ENCODE results near the gene TMEM200A. TPM values are rescaled to one million over a fixed set of nuclear protein-coding genes. Genes with fewer than 3 reads are reported as not detected.

TMEM200A gene
- total RNA-seq, 1 experiment from 2014 or later, result 22.9 TPM

- Histone ChIP-seq H3K36me3 (ENCODE audit: control insufficient read depth in 1 of 2, insufficient read depth in 2 of 2, low read length in 2 of 2) (no peaks in the 10 kb centered on the region), H3K79me2 (ENCODE audit: insufficient read depth, low read length) (no peaks in the 10 kb centered on the region; the same call in 1 of the 2 replicates), H3K27me3 (ENCODE audit: insufficient read depth, low read length) (no peaks in the 10 kb centered on the region), H3K4me1 (ENCODE audit: control insufficient read depth in 1 of 2, insufficient read depth in 2 of 2, low read length in 2 of 2) (no peaks in the 10 kb centered on the region), H3K27ac (ENCODE audit: low read depth, low read length) (no peak overlapping the region), H2AFZ (ENCODE audit: low read depth, low read length, poor library complexity, severe bottlenecking) (no peak overlapping the region), H3K9me2 (ENCODE audit: insufficient read depth) (no peaks in the 10 kb centered on the region), H4K20me1 (ENCODE audit: insufficient read depth) (no peaks in the 10 kb centered on the region), H3K4me2 (ENCODE audit: low read length) (no peak overlapping the region), H3K4me3 (replicated peaks in 1 of 2; ENCODE audit: low read depth in 1 of 2, low read length in 2 of 2) (no peak overlapping the region), H3K9ac (ENCODE audit: low read length) (no peak overlapping the region), H3K9me3 (ENCODE audit: control insufficient read depth in 1 of 2, insufficient read depth in 1 of 2, low read depth in 1 of 2, low read length in 2 of 2) (no peaks in the 10 kb centered on the region)
- ChIA-PET POLR2A (no interaction called here), RAD21 (ENCODE audit: low non-redundant PET in 1 of 2, low total read pairs in 2 of 2, uncharacterized antibody in 2 of 2, unreplicated experiment in 2 of 2) (no interaction called here), CTCF (no interaction called here)
- ATAC-seq (no peak), DNase-seq (ENCODE audit: low read depth, low spot score) (no peak)
- no TSS peak for BruUV-seq (replicated peaks)
- intact Hi-C loops (cut with micrococcal nuclease), result no loop called here
- no peak for TF ChIP-seq SIN3A (IDR thresholded peaks at IDR 0.05; ENCODE audit: low read depth)
- TF ChIP-seq RAD21 (IDR thresholded peaks at IDR 0.05; ENCODE audit: low read depth), result no peak
- no peak for TF ChIP-seq JUND (IDR thresholded peaks at IDR 0.05)
- TF ChIP-seq CBX3 (IDR thresholded peaks at IDR 0.05; ENCODE audit: low read depth), result no peak
- TF ChIP-seq EZH2phosphoT487 (IDR thresholded peaks at IDR 0.05; ENCODE audit: borderline replicate concordance), result no peak
- TF ChIP-seq CTCF (IDR thresholded peaks at IDR 0.05 in 2 of 3, conservative IDR thresholded peaks at IDR 0.05 in 1 of 3; ENCODE audit: borderline replicate concordance in 1 of 3, insufficient read depth in 1 of 3, low read depth in 2 of 3, low read length in 2 of 3), result no peak
Observed at GRCh38 chr6:130395164-130395563, 29.3 kb downstream of the TMEM200A start.

DNA sequence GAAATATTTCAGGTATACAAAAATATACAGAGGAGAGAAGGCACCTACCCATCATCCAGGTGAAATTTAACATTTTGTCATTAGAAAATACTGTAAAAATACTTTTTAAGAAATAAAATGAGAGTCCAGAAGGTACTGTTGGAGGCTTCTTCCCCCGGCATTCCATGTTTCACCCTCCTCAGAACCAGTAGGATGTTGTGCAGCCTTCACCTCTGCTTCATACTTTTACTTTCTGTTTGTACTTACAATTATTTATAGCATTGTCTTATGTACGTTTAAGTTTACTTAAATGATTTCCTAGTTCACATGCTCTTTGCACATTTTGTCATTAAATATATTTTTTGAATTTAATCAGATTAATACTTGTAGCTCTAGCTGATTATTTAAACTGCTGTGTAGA is 30.9 kb downstream of the TMEM200A start:
- POLR2A ChIA-PET, result no interaction called here
- no peaks in the 10 kb centered on the region for H3K36me3 ChIP-seq (ENCODE audit: control insufficient read depth in 1 of 2, insufficient read depth in 2 of 2, low read length in 2 of 2)
- intact Hi-C loops (cut with micrococcal nuclease), result no loop called here
- no peaks in the 10 kb centered on the region for H3K4me1 ChIP-seq (ENCODE audit: control insufficient read depth in 1 of 2, insufficient read depth in 2 of 2, low read length in 2 of 2)
- no peaks in the 10 kb centered on the region for H3K27me3 ChIP-seq (ENCODE audit: insufficient read depth, low read length)
- RAD21 ChIA-PET (ENCODE audit: low non-redundant PET in 1 of 2, low total read pairs in 2 of 2, uncharacterized antibody in 2 of 2, unreplicated experiment in 2 of 2), result no interaction called here
- H3K79me2 ChIP-seq (ENCODE audit: insufficient read depth, low read length), result no peaks in the 10 kb centered on the region; the same call in 1 of the 2 replicates
- DNase-seq (ENCODE audit: low read depth, low spot score) (no peak), ATAC-seq (no peak)
- no peaks in the 10 kb centered on the region for H4K20me1 ChIP-seq (ENCODE audit: insufficient read depth)
- H3K4me2 ChIP-seq (ENCODE audit: low read length), result no peak overlapping the region
- CTCF ChIA-PET, result no interaction called here
- H3K9ac ChIP-seq (ENCODE audit: low read length), result no peak overlapping the region
- no peak overlapping the region for H3K27ac ChIP-seq (ENCODE audit: low read depth, low read length)
- no peak overlapping the region for H3K4me3 ChIP-seq (replicated peaks in 1 of 2; ENCODE audit: low read depth in 1 of 2, low read length in 2 of 2)
- BruUV-seq (replicated peaks), result no TSS peak
- H2AFZ ChIP-seq (ENCODE audit: low read depth, low read length, poor library complexity, severe bottlenecking), result no peak overlapping the region
- no peaks in the 10 kb centered on the region for H3K9me3 ChIP-seq (ENCODE audit: control insufficient read depth in 1 of 2, insufficient read depth in 1 of 2, low read depth in 1 of 2, low read length in 2 of 2)
- no peaks in the 10 kb centered on the region for H3K9me2 ChIP-seq (ENCODE audit: insufficient read depth)
- TF ChIP-seq SIN3A (IDR thresholded peaks at IDR 0.05; ENCODE audit: low read depth), result no peak
- TF ChIP-seq ZNF274 (IDR thresholded peaks at IDR 0.05; ENCODE audit: low read depth, low read length), result no peak
- no peak for TF ChIP-seq POLR2A (IDR thresholded peaks at IDR 0.05; ENCODE audit: borderline replicate concordance, extremely low read depth, insufficient read depth, insufficient read length)
- TF ChIP-seq JUND (IDR thresholded peaks at IDR 0.05), result no peak
- TF ChIP-seq EZH2 (IDR thresholded peaks at IDR 0.05), result no peak
- TF ChIP-seq ATF3 (IDR thresholded peaks at IDR 0.05), result no peak
- TF ChIP-seq EGR1 (IDR thresholded peaks at IDR 0.05; ENCODE audit: low read depth), result no peak
- TF ChIP-seq FOSL1 (IDR thresholded peaks at IDR 0.05; ENCODE audit: low read depth), result no peak
- TF ChIP-seq ZBTB33 (IDR thresholded peaks at IDR 0.05; ENCODE audit: extremely low read depth, insufficient replicate concordance, low read length), result no peak
- TF ChIP-seq, protein P1, sequence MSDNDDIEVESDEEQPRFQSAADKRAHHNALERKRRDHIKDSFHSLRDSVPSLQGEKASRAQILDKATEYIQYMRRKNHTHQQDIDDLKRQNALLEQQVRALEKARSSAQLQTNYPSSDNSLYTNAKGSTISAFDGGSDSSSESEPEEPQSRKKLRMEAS (IDR thresholded peaks at IDR 0.05), result no peak
